Liver (tissue), 9 donors: ENCODE data around the gene ZNF219. TPM values are rescaled to one million over a fixed set of nuclear protein-coding genes. Genes with fewer than 3 reads are reported as not detected.

Experiments
- DNase-seq: peaks from one replicate; pipeline ENCODE4 v3.0.0-alpha.2; 2017; ENCODE audit warnings: low spot score
- H3K27ac ChIP-seq, 2 donors: one replicate each; pipeline ENCODE4 v1.7.0; 2013; ENCODE audit warnings: inconsistent platforms in 2 of 2, low read length in 2 of 2, control low read depth in 1 of 2, low read depth in 1 of 2, mild to moderate bottlenecking in 1 of 2
- H3K27me3 ChIP-seq, 4 donors: one replicate each; pipeline versions ENCODE4 v1.6.1 to v1.7.0; 2013; ENCODE audit warnings: low read length in 3 of 4, inconsistent platforms in 1 of 4, mild to moderate bottlenecking in 1 of 4, moderate library complexity in 1 of 4; ENCODE audit not compliant: control insufficient read depth in 4 of 4, insufficient read depth in 4 of 4
- H3K36me3 ChIP-seq, 4 donors: one replicate each; pipeline versions ENCODE4 v1.6.1 to v1.7.0; 2013; ENCODE audit warnings: low read length in 3 of 4, mild to moderate bottlenecking in 3 of 4, low read depth in 1 of 4, moderate library complexity in 1 of 4; ENCODE audit not compliant: control insufficient read depth in 4 of 4, insufficient read depth in 3 of 4
- H3K4me1 ChIP-seq, 4 donors: one replicate each; pipeline versions ENCODE4 v1.6.1 to v1.7.0; 2013; ENCODE audit warnings: low read length in 3 of 4, mild to moderate bottlenecking in 3 of 4, moderate library complexity in 1 of 4; ENCODE audit not compliant: control insufficient read depth in 4 of 4, insufficient read depth in 4 of 4
- H3K4me3 ChIP-seq, 3 donors: one replicate each; pipeline versions ENCODE4 v1.6.1 to v1.7.0; 2013; ENCODE audit warnings: low read length in 3 of 3, control low read depth in 1 of 3, low read depth in 1 of 3, mild to moderate bottlenecking in 1 of 3
- H3K9ac ChIP-seq, 2 donors: one replicate each; pipeline ENCODE4 v1.7.0; 2013; ENCODE audit warnings: low read length in 2 of 2, mild to moderate bottlenecking in 2 of 2, moderate library complexity in 2 of 2, control low read depth in 1 of 2, low read depth in 1 of 2
- H3K9me3 ChIP-seq, 4 donors: one replicate each; pipeline versions ENCODE4 v1.6.1 to v1.7.0; 2013; ENCODE audit warnings: low read length in 3 of 4; ENCODE audit not compliant: control insufficient read depth in 4 of 4
- EGR1 ChIP-seq, 2 donors: IDR thresholded peaks; 2 replicates each; pipeline ENCODE4 v1.6.1; 2016 to 2018; ENCODE audit warnings: antibody characterized with exemption in 2 of 2, low read depth in 2 of 2
- FOXA1 ChIP-seq: IDR thresholded peaks from 2 replicates; pipeline ENCODE4 v1.6.1; 2016; ENCODE audit warnings: antibody characterized with exemption
- GABPA ChIP-seq, 2 donors: IDR thresholded peaks in 1 of 2; conservative IDR thresholded peaks in 1 of 2; 2 replicates each; pipeline ENCODE4 v1.6.1; 2016; ENCODE audit warnings: antibody characterized with exemption in 2 of 2, mild to moderate bottlenecking in 1 of 2, moderate library complexity in 1 of 2
- HNF4A ChIP-seq, 2 donors: conservative IDR thresholded peaks; 2 replicates each; pipeline ENCODE4 v1.6.1; 2016; ENCODE audit warnings: antibody characterized with exemption in 2 of 2, mild to moderate bottlenecking in 2 of 2
- HNF4G ChIP-seq: IDR thresholded peaks from 2 replicates; pipeline ENCODE4 v1.6.1; 2016; ENCODE audit warnings: antibody characterized with exemption
- JUND ChIP-seq, 2 donors: IDR thresholded peaks; 2 replicates each; pipeline ENCODE4 v1.6.1; 2016; ENCODE audit warnings: antibody characterized with exemption in 2 of 2
- NR2F2 ChIP-seq: IDR thresholded peaks from 2 replicates; pipeline ENCODE4 v1.6.1; 2016; ENCODE audit warnings: antibody characterized with exemption
- SP1 ChIP-seq: IDR thresholded peaks from 2 replicates; pipeline ENCODE4 v1.6.1; 2018; ENCODE audit warnings: antibody characterized with exemption, mild to moderate bottlenecking
- TAF1 ChIP-seq: conservative IDR thresholded peaks from 2 replicates; pipeline ENCODE4 v1.6.1; 2016; ENCODE audit warnings: antibody characterized with exemption, mild to moderate bottlenecking
- YY1 ChIP-seq: IDR thresholded peaks from 2 replicates; pipeline ENCODE4 v1.6.1; 2016; ENCODE audit warnings: antibody characterized with exemption, mild to moderate bottlenecking
- WGBS: extraction: QIAGEN DNeasy Blood & Tissue Kit; methylation state at CpG from one replicate; pipeline ENCODE4 v1.1.7; 2013; 5-methylcytosine and 5-hydroxymethylcytosine counted together
- polyA plus RNA-seq, 2 donors: library from polyadenylated mRNA; stranded (reverse) in 1 of 2; unstranded in 1 of 2; fragments of 200-250 nt in 1 of 2; fragments of >200 nt in 1 of 2; fragmentation: Nextera tagmentation in 1 of 2; extraction: Ambion mirVana in 1 of 2; gene quantifications; one replicate each; pipeline versions ENCODE4 v1.2.1 to v1.2.3, GENCODE V29; 2013 to 2015
- total RNA-seq, 2 donors: library from RNA; depleted of rRNA; stranded (reverse); fragments of >200 nt; gene quantifications; one replicate each; pipeline ENCODE4 v1.2.3, GENCODE V29; 2014
- TF ChIP-seq, protein P1 (sequence below): fragments of 150-350 bp; IDR thresholded peaks from 2 replicates; pipeline ENCODE4 v1.5.1; 2017; ENCODE audit warnings: improper control_type of control experiment, low read depth, low read length; ENCODE audit not compliant: missing input control
- TF ChIP-seq, protein P2 (sequence below): IDR thresholded peaks from 2 replicates; pipeline ENCODE4 v1.6.1; 2016; ENCODE audit warnings: antibody characterized with exemption
- TF ChIP-seq, protein P3 (sequence below): IDR thresholded peaks from 2 replicates; pipeline ENCODE4 v1.6.1; 2016; ENCODE audit warnings: antibody characterized with exemption
- TF ChIP-seq, protein P4 (sequence below): IDR thresholded peaks from 2 replicates; pipeline ENCODE4 v1.6.1; 2016; ENCODE audit warnings: antibody characterized with exemption
- TF ChIP-seq, protein P5 (sequence below): IDR thresholded peaks from 2 replicates; pipeline ENCODE4 v1.6.1; 2016; ENCODE audit warnings: antibody characterized with exemption, mild to moderate bottlenecking
- donor health status: healthy.
- donor health status: healthy.
- donor health status: healthy.
- donor health status: healthy.
- donor health status: healthy.

ZNF219 gene
- total and polyA plus RNA-seq, 4 donors, result 1.3 to 10.5 (median 5.5) TPM

DNA sequence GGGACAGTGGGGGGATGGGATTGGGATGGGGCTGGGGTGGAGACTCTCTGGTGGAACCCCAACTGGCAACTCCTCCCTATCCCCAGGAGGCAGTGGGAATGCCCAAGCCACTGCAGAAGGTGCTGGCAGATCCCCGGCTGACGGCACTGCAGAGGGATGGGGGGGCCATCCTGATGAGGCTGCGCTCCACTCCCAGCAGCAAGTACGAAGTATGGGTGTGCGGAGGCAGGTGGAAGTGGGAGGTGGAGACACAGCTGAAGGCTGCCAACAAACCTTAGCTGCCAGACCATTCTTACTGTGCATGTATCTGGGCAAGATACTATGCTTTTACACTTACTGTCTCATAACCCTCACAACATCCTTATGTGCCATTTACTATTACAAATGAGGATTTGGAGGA is 20.2 kb downstream of the ZNF219 start (continued):
- TF ChIP-seq, protein P1, sequence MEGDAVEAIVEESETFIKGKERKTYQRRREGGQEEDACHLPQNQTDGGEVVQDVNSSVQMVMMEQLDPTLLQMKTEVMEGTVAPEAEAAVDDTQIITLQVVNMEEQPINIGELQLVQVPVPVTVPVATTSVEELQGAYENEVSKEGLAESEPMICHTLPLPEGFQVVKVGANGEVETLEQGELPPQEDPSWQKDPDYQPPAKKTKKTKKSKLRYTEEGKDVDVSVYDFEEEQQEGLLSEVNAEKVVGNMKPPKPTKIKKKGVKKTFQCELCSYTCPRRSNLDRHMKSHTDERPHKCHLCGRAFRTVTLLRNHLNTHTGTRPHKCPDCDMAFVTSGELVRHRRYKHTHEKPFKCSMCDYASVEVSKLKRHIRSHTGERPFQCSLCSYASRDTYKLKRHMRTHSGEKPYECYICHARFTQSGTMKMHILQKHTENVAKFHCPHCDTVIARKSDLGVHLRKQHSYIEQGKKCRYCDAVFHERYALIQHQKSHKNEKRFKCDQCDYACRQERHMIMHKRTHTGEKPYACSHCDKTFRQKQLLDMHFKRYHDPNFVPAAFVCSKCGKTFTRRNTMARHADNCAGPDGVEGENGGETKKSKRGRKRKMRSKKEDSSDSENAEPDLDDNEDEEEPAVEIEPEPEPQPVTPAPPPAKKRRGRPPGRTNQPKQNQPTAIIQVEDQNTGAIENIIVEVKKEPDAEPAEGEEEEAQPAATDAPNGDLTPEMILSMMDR, result no peak
- TF ChIP-seq YY1 (no peak), SP1 (no peak), TAF1 (no peak)

DNA sequence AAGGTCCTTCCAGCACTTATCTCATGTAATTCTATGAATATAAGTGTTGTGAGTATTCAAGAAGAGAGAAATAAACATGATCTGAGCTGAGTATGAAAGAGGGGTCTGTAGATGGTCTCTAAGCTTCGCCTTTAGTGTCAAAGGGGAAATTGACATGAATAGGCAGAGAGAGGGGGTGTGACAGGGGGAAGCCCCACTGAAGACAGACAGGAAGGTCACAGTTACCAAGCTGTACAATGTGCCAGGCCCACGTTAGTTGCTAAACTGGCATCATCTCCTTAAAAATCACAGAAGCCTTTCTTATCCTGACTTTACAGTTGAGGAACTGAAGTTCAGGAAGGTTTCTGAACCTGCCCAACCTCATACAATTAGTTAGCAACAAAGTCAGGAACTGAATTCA is 20.8 kb downstream of the ZNF219 start:
- Histone ChIP-seq H3K36me3 (peaks cover 10 to 73% (median 40%) of the 10 kb centered on the region in 4 donors), H3K4me1 (peaks cover 0 to 9% (median 4%) of the 10 kb centered on the region in 4 donors), H3K27ac (no peak overlapping the region), H3K4me3 (no peak overlapping the region), H3K9ac (no peak overlapping the region), H3K27me3 (no peaks in the 10 kb centered on the region), H3K9me3 (no peaks in the 10 kb centered on the region)
- DNase-seq, result no peak
- 82% methylated on average over 2 of the region's 2 CpGs for WGBS
- TF ChIP-seq, protein P2, sequence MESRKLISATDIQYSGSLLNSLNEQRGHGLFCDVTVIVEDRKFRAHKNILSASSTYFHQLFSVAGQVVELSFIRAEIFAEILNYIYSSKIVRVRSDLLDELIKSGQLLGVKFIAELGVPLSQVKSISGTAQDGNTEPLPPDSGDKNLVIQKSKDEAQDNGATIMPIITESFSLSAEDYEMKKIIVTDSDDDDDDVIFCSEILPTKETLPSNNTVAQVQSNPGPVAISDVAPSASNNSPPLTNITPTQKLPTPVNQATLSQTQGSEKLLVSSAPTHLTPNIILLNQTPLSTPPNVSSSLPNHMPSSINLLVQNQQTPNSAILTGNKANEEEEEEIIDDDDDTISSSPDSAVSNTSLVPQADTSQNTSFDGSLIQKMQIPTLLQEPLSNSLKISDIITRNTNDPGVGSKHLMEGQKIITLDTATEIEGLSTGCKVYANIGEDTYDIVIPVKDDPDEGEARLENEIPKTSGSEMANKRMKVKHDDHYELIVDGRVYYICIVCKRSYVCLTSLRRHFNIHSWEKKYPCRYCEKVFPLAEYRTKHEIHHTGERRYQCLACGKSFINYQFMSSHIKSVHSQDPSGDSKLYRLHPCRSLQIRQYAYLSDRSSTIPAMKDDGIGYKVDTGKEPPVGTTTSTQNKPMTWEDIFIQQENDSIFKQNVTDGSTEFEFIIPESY, result no peak
- no peak for TF ChIP-seq GABPA (IDR thresholded peaks at IDR 0.05 in 1 of 2, conservative IDR thresholded peaks at IDR 0.05 in 1 of 2)
- TF ChIP-seq FOXA1, result no peak
- TF ChIP-seq, protein P3, sequence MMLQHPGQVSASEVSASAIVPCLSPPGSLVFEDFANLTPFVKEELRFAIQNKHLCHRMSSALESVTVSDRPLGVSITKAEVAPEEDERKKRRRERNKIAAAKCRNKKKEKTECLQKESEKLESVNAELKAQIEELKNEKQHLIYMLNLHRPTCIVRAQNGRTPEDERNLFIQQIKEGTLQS, result no peak
- TF ChIP-seq HNF4A (conservative IDR thresholded peaks at IDR 0.05), result no peak
- TF ChIP-seq JUND (IDR thresholded peaks at IDR 0.05), result no peak

DNA sequence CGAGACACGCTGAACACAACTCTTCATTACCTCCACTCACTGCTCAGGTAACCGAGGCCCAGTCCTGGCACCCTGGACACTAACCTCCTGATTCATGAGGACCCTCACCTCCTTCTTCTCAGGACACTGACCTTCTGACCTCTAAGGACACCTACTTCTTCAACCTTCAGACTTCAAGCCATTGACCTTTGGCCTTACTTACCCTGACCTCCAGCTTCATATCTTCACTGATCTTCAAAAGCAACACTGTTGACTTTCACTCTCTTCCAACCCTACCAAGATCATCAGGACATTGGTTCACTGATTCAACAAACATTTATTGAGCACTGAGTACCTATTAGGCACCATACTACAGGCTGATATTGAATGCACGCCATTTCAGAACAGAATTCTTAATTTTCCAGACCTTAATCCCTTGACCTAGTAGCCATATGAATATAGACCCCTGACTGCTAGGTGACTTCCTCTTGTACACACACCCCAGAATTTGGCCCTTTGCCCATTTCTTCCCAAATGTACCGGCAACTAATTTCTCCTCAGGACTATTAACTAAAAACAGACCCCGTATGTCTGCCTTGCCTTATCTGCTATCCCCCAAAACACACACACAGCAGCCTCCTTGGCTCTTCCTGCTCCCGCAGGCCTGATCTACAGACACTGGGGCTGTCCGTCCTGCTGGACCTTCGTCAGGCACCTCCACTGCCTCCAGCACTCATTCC is 22.6 kb downstream of the ZNF219 start:
- no peak overlapping the region for H3K4me3 ChIP-seq
- 89% methylated on average over 9 of the region's 9 CpGs for WGBS
- TF ChIP-seq HNF4G (no peak), EGR1 (IDR thresholded peaks at IDR 0.05; ENCODE audit: low read depth in 2 of 2) (no peak), SP1 (no peak), NR2F2 (no peak), FOXA1 (no peak)
- TF ChIP-seq, protein P4, sequence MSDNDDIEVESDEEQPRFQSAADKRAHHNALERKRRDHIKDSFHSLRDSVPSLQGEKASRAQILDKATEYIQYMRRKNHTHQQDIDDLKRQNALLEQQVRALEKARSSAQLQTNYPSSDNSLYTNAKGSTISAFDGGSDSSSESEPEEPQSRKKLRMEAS, result no peak
- TF ChIP-seq, protein P5, sequence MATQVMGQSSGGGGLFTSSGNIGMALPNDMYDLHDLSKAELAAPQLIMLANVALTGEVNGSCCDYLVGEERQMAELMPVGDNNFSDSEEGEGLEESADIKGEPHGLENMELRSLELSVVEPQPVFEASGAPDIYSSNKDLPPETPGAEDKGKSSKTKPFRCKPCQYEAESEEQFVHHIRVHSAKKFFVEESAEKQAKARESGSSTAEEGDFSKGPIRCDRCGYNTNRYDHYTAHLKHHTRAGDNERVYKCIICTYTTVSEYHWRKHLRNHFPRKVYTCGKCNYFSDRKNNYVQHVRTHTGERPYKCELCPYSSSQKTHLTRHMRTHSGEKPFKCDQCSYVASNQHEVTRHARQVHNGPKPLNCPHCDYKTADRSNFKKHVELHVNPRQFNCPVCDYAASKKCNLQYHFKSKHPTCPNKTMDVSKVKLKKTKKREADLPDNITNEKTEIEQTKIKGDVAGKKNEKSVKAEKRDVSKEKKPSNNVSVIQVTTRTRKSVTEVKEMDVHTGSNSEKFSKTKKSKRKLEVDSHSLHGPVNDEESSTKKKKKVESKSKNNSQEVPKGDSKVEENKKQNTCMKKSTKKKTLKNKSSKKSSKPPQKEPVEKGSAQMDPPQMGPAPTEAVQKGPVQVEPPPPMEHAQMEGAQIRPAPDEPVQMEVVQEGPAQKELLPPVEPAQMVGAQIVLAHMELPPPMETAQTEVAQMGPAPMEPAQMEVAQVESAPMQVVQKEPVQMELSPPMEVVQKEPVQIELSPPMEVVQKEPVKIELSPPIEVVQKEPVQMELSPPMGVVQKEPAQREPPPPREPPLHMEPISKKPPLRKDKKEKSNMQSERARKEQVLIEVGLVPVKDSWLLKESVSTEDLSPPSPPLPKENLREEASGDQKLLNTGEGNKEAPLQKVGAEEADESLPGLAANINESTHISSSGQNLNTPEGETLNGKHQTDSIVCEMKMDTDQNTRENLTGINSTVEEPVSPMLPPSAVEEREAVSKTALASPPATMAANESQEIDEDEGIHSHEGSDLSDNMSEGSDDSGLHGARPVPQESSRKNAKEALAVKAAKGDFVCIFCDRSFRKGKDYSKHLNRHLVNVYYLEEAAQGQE, result no peak
- TF ChIP-seq, protein P2, result no peak
- DNase-seq, result no peak
- H3K27me3 ChIP-seq, result no peaks in the 10 kb centered on the region
- no peak overlapping the region for H3K27ac ChIP-seq
- no peaks in the 10 kb centered on the region for H3K9me3 ChIP-seq
- H3K4me1 ChIP-seq, result peaks cover 0 to 20% (median 13%) of the 10 kb centered on the region in 4 donors
- H3K9ac ChIP-seq, result no peak overlapping the region
- peaks cover 8 to 57% (median 31%) of the 10 kb centered on the region in 4 donors for H3K36me3 ChIP-seq
